DOHH2 (cell line): Measurements from ENCODE around the gene YWHAQ.

Experiments used
- H3F3A ChIP-seq: fragments of 200-600 bp; sonication (generic), shearing (Covaris generic); 2 replicates; pipeline ENCODE4 v1.6.0; 2016; ENCODE audit warnings: antibody characterized with exemption, mild to moderate bottlenecking; ENCODE audit not compliant: control insufficient read depth, insufficient read depth
- H3K27ac ChIP-seq: fragments of 200-600 bp; sonication (generic); 2 replicates; pipeline ENCODE4 v1.5.1; 2014; ENCODE audit warnings: low read depth, mild to moderate bottlenecking, low read length, moderate library complexity
- H3K27me3 ChIP-seq: fragments of 200-600 bp; sonication (generic); 2 replicates; pipeline ENCODE4 v1.6.1; 2014; ENCODE audit warnings: mild to moderate bottlenecking, low read length, mixed read lengths; ENCODE audit not compliant: control insufficient read depth
- H3K36me3 ChIP-seq: fragments of 200-600 bp; sonication (generic); 2 replicates; pipeline ENCODE4 v1.6.1; 2014; ENCODE audit warnings: mild to moderate bottlenecking, low read length, moderate library complexity, mixed read lengths; ENCODE audit not compliant: control insufficient read depth
- H3K4me1 ChIP-seq: fragments of 200-600 bp; sonication (generic); 2 replicates; pipeline ENCODE4 v1.6.1; 2014; ENCODE audit warnings: mild to moderate bottlenecking, low read length, mixed read lengths; ENCODE audit not compliant: control insufficient read depth
- H3K4me2 ChIP-seq: fragments of 200-600 bp; sonication (generic); 2 replicates; pipeline ENCODE4 v1.6.0; 2014; ENCODE audit warnings: mild to moderate bottlenecking, low read length, moderate library complexity
- H3K4me3 ChIP-seq: fragments of 200-600 bp; sonication (generic); 2 replicates; pipeline ENCODE4 v1.5.1; 2014; ENCODE audit warnings: mild to moderate bottlenecking, low read length, mixed read lengths
- H3K79me2 ChIP-seq: fragments of 200-600 bp; sonication (generic); 2 replicates; pipeline ENCODE4 v1.6.1; 2014; ENCODE audit warnings: mild to moderate bottlenecking, low read length, mixed read lengths; ENCODE audit not compliant: control insufficient read depth
- H3K9me2 ChIP-seq: fragments of 200-600 bp; sonication (generic); replicated peaks from 2 replicates; pipeline ENCODE4 v1.6.1; 2014; ENCODE audit warnings: mild to moderate bottlenecking, low read length, mixed read lengths; ENCODE audit not compliant: control insufficient read depth
- H3K9me3 ChIP-seq: fragments of 200-600 bp; sonication (generic); 2 replicates; pipeline ENCODE4 v1.6.1; 2014; ENCODE audit warnings: antibody characterized with exemption, low read length, mixed read lengths; ENCODE audit not compliant: control insufficient read depth, insufficient read depth
- H4K20me1 ChIP-seq: fragments of 200-600 bp; sonication (generic); 2 replicates; pipeline ENCODE4 v1.6.0; 2014; ENCODE audit warnings: low read depth, mild to moderate bottlenecking, antibody characterized with exemption, low read length, moderate library complexity; ENCODE audit not compliant: control insufficient read depth, insufficient read depth
- CTCF ChIP-seq: fragments of 200-600 bp; sonication (generic); IDR thresholded peaks from one replicate; pipeline ENCODE4 v1.5.1; 2014; ENCODE audit warnings: antibody characterized with exemption, mild to moderate bottlenecking, low read depth, low read length; ENCODE audit not compliant: poor library complexity, severe bottlenecking
- EZH2phosphoT487 ChIP-seq: fragments of 200-600 bp; sonication (generic); IDR thresholded peaks from 2 replicates; pipeline ENCODE4 v1.6.1; 2017; ENCODE audit warnings: borderline replicate concordance, mild to moderate bottlenecking, antibody characterized with exemption, low read length, moderate library complexity, mixed read lengths

Gene YWHAQ

GRCh38 chr2:9663008-9663879, 32.4 kb upstream of the YWHAQ start:
- no peak overlapping the region for H3K27ac ChIP-seq
- H3K79me2 ChIP-seq = no peaks in the 10 kb centered on the region
- no peaks in the 10 kb centered on the region for H3K36me3 ChIP-seq
- H3F3A ChIP-seq = no peaks in the 10 kb centered on the region
- no peaks in the 10 kb centered on the region for H3K9me2 ChIP-seq
- no peak for TF ChIP-seq EZH2phosphoT487
- TF ChIP-seq CTCF = no peak
- H3K4me3 ChIP-seq = no peak overlapping the region
- no peaks in the 10 kb centered on the region for H4K20me1 ChIP-seq
- no peaks in the 10 kb centered on the region for H3K9me3 ChIP-seq
- no peak overlapping the region for H3K4me2 ChIP-seq
- no peaks in the 10 kb centered on the region for H3K4me1 ChIP-seq
- peaks cover 24% of the 10 kb centered on the region for H3K27me3 ChIP-seq

GRCh38 chr2:9661261-9661660, 30.5 kb upstream of the YWHAQ start:
- no peaks in the 10 kb centered on the region for H3K79me2 ChIP-seq
- H3K4me2 ChIP-seq = no peak overlapping the region
- H3K4me3 ChIP-seq = no peak overlapping the region
- no peaks in the 10 kb centered on the region for H3K36me3 ChIP-seq
- H3F3A ChIP-seq = no peaks in the 10 kb centered on the region
- H3K9me3 ChIP-seq = no peaks in the 10 kb centered on the region
- no peaks in the 10 kb centered on the region for H3K9me2 ChIP-seq
- H3K4me1 ChIP-seq = no peaks in the 10 kb centered on the region
- TF ChIP-seq EZH2phosphoT487 (no peak), CTCF (no peak)
- H3K27ac ChIP-seq = no peak overlapping the region
- peaks cover 38% of the 10 kb centered on the region for H3K27me3 ChIP-seq
- H4K20me1 ChIP-seq = no peaks in the 10 kb centered on the region

GRCh38 chr2:9660781-9661180, 30.0 kb upstream of the YWHAQ start:
- no peaks in the 10 kb centered on the region for H3K9me3 ChIP-seq
- no peaks in the 10 kb centered on the region for H3K79me2 ChIP-seq
- no peaks in the 10 kb centered on the region for H3K9me2 ChIP-seq
- H4K20me1 ChIP-seq = no peaks in the 10 kb centered on the region
- H3F3A ChIP-seq = no peaks in the 10 kb centered on the region
- H3K27me3 ChIP-seq = peaks cover 42% of the 10 kb centered on the region
- H3K27ac ChIP-seq = no peak overlapping the region
- no peaks in the 10 kb centered on the region for H3K36me3 ChIP-seq
- no peak overlapping the region for H3K4me3 ChIP-seq
- H3K4me2 ChIP-seq = no peak overlapping the region
- no peaks in the 10 kb centered on the region for H3K4me1 ChIP-seq
- TF ChIP-seq EZH2phosphoT487 (no peak), CTCF (no peak)
